MM.1S (cell line): Measurements from ENCODE around the gene LRCH4.

Experiments
- DNase-seq: peaks from one replicate; pipeline ENCODE4 v3.0.0-alpha.2; 2015
- H2AFZ ChIP-seq: fragments of 300-600 bp; sonication (generic); 2 replicates; pipeline ENCODE4 v1.6.0; 2016; ENCODE audit warnings: antibody characterized with exemption, low read length
- H3F3A ChIP-seq: fragments of 300-600 bp; sonication (generic); 2 replicates; pipeline ENCODE4 v1.6.1; 2016; ENCODE audit warnings: mild to moderate bottlenecking, antibody characterized with exemption, low read length, moderate library complexity, mixed read lengths; ENCODE audit not compliant: insufficient read depth
- H3K27ac ChIP-seq: fragments of 300-600 bp; sonication (generic); 2 replicates; pipeline ENCODE4 v1.5.1; 2016; ENCODE audit warnings: mild to moderate bottlenecking, low read length
- H3K27me3 ChIP-seq: fragments of 300-600 bp; sonication (generic); replicated peaks from 2 replicates; pipeline ENCODE4 v1.6.0; 2016; ENCODE audit warnings: low read length; ENCODE audit not compliant: insufficient read depth
- H3K36me3 ChIP-seq: fragments of 300-600 bp; sonication (generic); replicated peaks from 2 replicates; pipeline ENCODE4 v1.6.1; 2016; ENCODE audit warnings: mild to moderate bottlenecking, low read length, mixed read lengths; ENCODE audit not compliant: insufficient read depth
- H3K4me1 ChIP-seq: fragments of 300-600 bp; sonication (generic); 2 replicates; pipeline ENCODE4 v1.6.1; 2016; ENCODE audit warnings: low read length, mixed read lengths
- H3K4me2 ChIP-seq: fragments of 300-600 bp; sonication (generic); 2 replicates; pipeline ENCODE4 v1.6.0; 2016; ENCODE audit warnings: low read depth, low read length
- H3K4me3 ChIP-seq: fragments of 300-600 bp; sonication (generic); 2 replicates; pipeline ENCODE4 v1.5.1; 2016; ENCODE audit warnings: low read length, mixed read lengths
- H3K79me2 ChIP-seq: fragments of 300-600 bp; sonication (generic); 2 replicates; pipeline ENCODE4 v1.6.1; 2016; ENCODE audit warnings: mixed run types, low read length, mixed read lengths
- H3K9ac ChIP-seq: fragments of 300-600 bp; sonication (generic); 2 replicates; pipeline ENCODE4 v1.6.1; 2016; ENCODE audit warnings: low read length, mixed read lengths
- H3K9me2 ChIP-seq: fragments of 300-600 bp; sonication (generic); replicated peaks from 2 replicates; pipeline ENCODE4 v1.6.1; 2016; ENCODE audit warnings: mild to moderate bottlenecking, low read length, mixed read lengths; ENCODE audit not compliant: insufficient read depth
- H3K9me3 ChIP-seq: fragments of 300-600 bp; sonication (generic); replicated peaks from 2 replicates; pipeline ENCODE4 v1.6.1; 2016; ENCODE audit warnings: mild to moderate bottlenecking, low read length, mixed read lengths; ENCODE audit not compliant: insufficient read depth
- H4K20me1 ChIP-seq: fragments of 300-600 bp; sonication (generic); 2 replicates; pipeline ENCODE4 v1.6.1; 2016; ENCODE audit warnings: mild to moderate bottlenecking, low read length, moderate library complexity, mixed read lengths; ENCODE audit not compliant: insufficient read depth
- CTCF ChIP-seq: fragments of 300-600 bp; sonication (generic); IDR thresholded peaks from 2 replicates; pipeline ENCODE4 v1.5.1; 2016; ENCODE audit warnings: antibody characterized with exemption, low read length, mixed read lengths
- EZH2 ChIP-seq: fragments of 300-600 bp; sonication (generic); optimal IDR thresholded peaks from 2 replicates; pipeline ENCODE3; 2017; ENCODE audit warnings: low read depth, mild to moderate bottlenecking, antibody characterized with exemption, low read length, mixed read lengths
- EZH2phosphoT487 ChIP-seq: fragments of 300-600 bp; sonication (generic); IDR thresholded peaks from 2 replicates; pipeline ENCODE4 v1.6.1; 2018; ENCODE audit warnings: antibody characterized with exemption, low read length

LRCH4 gene

DNA sequence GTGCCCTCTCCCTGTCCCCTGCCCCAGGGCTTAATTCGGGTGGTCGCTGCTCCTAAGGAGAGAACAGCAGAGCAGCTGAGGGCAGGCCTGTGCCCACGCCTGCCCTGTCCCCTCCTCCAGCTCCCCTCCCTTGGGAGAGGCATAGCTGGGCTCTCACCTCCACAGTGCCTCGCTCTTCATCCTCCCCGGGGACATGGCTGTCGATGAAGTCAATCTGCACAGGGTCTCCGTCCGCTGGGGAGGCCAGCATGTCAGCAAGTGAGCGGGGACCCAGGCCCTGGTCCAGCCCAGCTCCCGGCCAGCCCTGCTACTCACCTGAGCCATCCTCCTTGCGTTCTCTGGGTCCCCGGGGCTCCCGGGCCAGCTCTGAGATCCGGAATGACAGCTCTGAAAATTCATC lies 8.4 kb downstream of the LRCH4 start:
- Histone ChIP-seq H3K4me2 (no peak overlapping the region), H3K27me3 (no peaks in the 10 kb centered on the region), H2AFZ (no peak overlapping the region), H3F3A (no peaks in the 10 kb centered on the region), H3K4me3 (no peak overlapping the region), H3K9me2 (no peaks in the 10 kb centered on the region), H4K20me1 (no peaks in the 10 kb centered on the region), H3K4me1 (no peaks in the 10 kb centered on the region), H3K27ac (no peak overlapping the region), H3K36me3 (no peaks in the 10 kb centered on the region), H3K79me2 (peaks cover 8% of the 10 kb centered on the region), H3K9me3 (no peaks in the 10 kb centered on the region), H3K9ac (no peak overlapping the region)
- TF ChIP-seq EZH2, result no peak
- TF ChIP-seq CTCF, result no peak
- no peak for TF ChIP-seq EZH2phosphoT487
- DNase-seq, result no peak

- Histone ChIP-seq H3K36me3 (no peaks in the 10 kb centered on the region), H3K4me1 (no peaks in the 10 kb centered on the region), H3K9me2 (no peaks in the 10 kb centered on the region), H3K9me3 (no peaks in the 10 kb centered on the region), H3K27me3 (no peaks in the 10 kb centered on the region), H3K27ac (no peak overlapping the region), H3K9ac (no peak overlapping the region), H3K79me2 (peaks cover 4% of the 10 kb centered on the region), H4K20me1 (no peaks in the 10 kb centered on the region), H3F3A (no peaks in the 10 kb centered on the region), H3K4me2 (no peak overlapping the region), H2AFZ (no peak overlapping the region), H3K4me3 (no peak overlapping the region)
- DNase-seq, result no peak
- TF ChIP-seq CTCF (no peak), EZH2 (no peak), EZH2phosphoT487 (no peak)
Observed at GRCh38 chr7:100577103-100577502, 8.8 kb downstream of the LRCH4 start.

DNA sequence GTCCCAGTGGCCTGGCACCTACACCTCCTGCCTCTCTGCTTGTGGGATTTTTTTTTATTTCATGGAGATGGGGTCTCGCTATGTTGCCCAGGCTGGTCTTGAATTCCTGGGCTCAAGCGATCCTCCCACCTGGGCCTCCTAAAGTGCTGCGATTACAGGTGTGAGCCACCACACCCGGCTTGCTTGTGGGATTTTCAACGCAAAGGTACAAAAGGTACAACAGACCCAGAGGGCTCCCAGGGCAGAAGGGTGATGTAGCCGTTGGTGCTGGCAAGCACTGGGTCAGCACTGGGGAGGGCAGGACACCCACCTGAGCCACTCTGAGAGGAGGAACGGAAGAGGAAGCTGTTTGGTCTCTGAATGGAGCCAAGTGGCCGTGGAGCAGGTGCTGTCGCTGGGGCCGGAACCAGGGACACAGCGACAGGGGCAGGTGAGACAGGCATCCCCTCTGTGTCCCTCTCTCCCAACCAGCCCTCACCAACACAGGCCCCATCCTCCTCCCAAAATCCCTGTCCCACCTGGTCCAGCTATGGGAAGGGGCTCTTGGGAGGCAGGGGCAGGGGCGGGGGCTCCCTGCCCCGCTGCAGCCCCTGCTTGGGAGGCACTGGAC lies 9.4 kb downstream of the LRCH4 start:
- Histone ChIP-seq H3K9me3 (no peaks in the 10 kb centered on the region), H3K4me1 (no peaks in the 10 kb centered on the region), H3K79me2 (0 out of 2 replicates have a peak, but pooled peaks cover 3% of the 10 kb centered on the region), H3K27ac (no peak overlapping the region), H3F3A (no peaks in the 10 kb centered on the region), H2AFZ (no peak overlapping the region), H4K20me1 (no peaks in the 10 kb centered on the region), H3K4me2 (no peak overlapping the region), H3K36me3 (no peaks in the 10 kb centered on the region), H3K27me3 (no peaks in the 10 kb centered on the region), H3K9ac (no peak overlapping the region), H3K4me3 (no peak overlapping the region), H3K9me2 (no peaks in the 10 kb centered on the region)
- no peak for DNase-seq
- TF ChIP-seq EZH2phosphoT487, result no peak
- TF ChIP-seq CTCF, result no peak
- no peak for TF ChIP-seq EZH2
